ENCODE measurements around the gene PTTG2. TPM values are rescaled to one million over a fixed set of nuclear protein-coding genes. Genes with fewer than 3 reads are reported as not detected.
"Not testable (repeated sequence)": the region's sequence is repeated elsewhere in the genome, so short reads cannot be mapped to it uniquely, and the experiment has no call there.

PTTG2 gene
- total RNA-seq, 1 donor from 2014 or later: not detected

- DNase-seq (ENCODE audit: low read depth, low spot score): no peak
- Mint-ChIP-seq H3K27me3 (ENCODE audit: low read depth) (no peaks in the 10 kb centered on the region), H3K27ac (ENCODE audit: unreplicated experiment) (no peak overlapping the region), H3K9me3 (peaks cover 7% of the 10 kb centered on the region), H3K4me1 (peaks cover 5% of the 10 kb centered on the region), H3K36me3 (ENCODE audit: low read depth) (peaks cover 2% of the 10 kb centered on the region), H3K4me3 (no peak overlapping the region)
- TF ChIP-seq, protein P1, sequence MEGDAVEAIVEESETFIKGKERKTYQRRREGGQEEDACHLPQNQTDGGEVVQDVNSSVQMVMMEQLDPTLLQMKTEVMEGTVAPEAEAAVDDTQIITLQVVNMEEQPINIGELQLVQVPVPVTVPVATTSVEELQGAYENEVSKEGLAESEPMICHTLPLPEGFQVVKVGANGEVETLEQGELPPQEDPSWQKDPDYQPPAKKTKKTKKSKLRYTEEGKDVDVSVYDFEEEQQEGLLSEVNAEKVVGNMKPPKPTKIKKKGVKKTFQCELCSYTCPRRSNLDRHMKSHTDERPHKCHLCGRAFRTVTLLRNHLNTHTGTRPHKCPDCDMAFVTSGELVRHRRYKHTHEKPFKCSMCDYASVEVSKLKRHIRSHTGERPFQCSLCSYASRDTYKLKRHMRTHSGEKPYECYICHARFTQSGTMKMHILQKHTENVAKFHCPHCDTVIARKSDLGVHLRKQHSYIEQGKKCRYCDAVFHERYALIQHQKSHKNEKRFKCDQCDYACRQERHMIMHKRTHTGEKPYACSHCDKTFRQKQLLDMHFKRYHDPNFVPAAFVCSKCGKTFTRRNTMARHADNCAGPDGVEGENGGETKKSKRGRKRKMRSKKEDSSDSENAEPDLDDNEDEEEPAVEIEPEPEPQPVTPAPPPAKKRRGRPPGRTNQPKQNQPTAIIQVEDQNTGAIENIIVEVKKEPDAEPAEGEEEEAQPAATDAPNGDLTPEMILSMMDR (conservative IDR thresholded peaks at IDR 0.05): no peak
Measured at GRCh38 chr4:37968747-37969146, 8.5 kb downstream of the PTTG2 start.

GRCh38 chr4:37970702-37971101 lies 10.5 kb downstream of the PTTG2 start:
- DNase-seq (ENCODE audit: low read depth, low spot score): no peak

GRCh38 chr4:37971202-37971601 lies 11.0 kb downstream of the PTTG2 start:
- Mint-ChIP-seq H3K27me3 (ENCODE audit: low read depth) (no peaks in the 10 kb centered on the region), H3K4me1 (peaks cover 9% of the 10 kb centered on the region), H3K9me3 (peaks cover 7% of the 10 kb centered on the region), H3K4me3 (no peak overlapping the region), H3K27ac (ENCODE audit: unreplicated experiment) (no peak overlapping the region), H3K36me3 (ENCODE audit: low read depth) (peaks cover 2% of the 10 kb centered on the region)
- DNase-seq (ENCODE audit: low read depth, low spot score): no peak
- TF ChIP-seq, protein P1 (conservative IDR thresholded peaks at IDR 0.05): no peak

More at GRCh38 chr4:37970702-37971101, 10.5 kb downstream of the PTTG2 start:
- Mint-ChIP-seq H3K4me1 (peaks cover 5% of the 10 kb centered on the region), H3K36me3 (ENCODE audit: low read depth) (peaks cover 2% of the 10 kb centered on the region), H3K27me3 (ENCODE audit: low read depth) (no peaks in the 10 kb centered on the region), H3K9me3 (peaks cover 7% of the 10 kb centered on the region), H3K27ac (ENCODE audit: unreplicated experiment) (peak overlapping the region; percentile 57), H3K4me3 (no peak overlapping the region)
- TF ChIP-seq, protein P1 (conservative IDR thresholded peaks at IDR 0.05): peak; percentile 28

- no peak for DNase-seq (ENCODE audit: low read depth, low spot score)
- TF ChIP-seq, protein P1 (conservative IDR thresholded peaks at IDR 0.05): no peak
- peaks cover 7% of the 10 kb centered on the region for H3K9me3 Mint-ChIP-seq
- H3K27me3 Mint-ChIP-seq (ENCODE audit: low read depth): no peaks in the 10 kb centered on the region
- no peak overlapping the region for H3K27ac Mint-ChIP-seq (ENCODE audit: unreplicated experiment)
- peaks cover 2% of the 10 kb centered on the region for H3K36me3 Mint-ChIP-seq (ENCODE audit: low read depth)
- H3K4me3 Mint-ChIP-seq: no peak overlapping the region
- peaks cover 17% of the 10 kb centered on the region for H3K4me1 Mint-ChIP-seq
Measured at GRCh38 chr4:37973441-37973840, 13.2 kb downstream of the PTTG2 start.

- H3K4me3 Mint-ChIP-seq: peak overlapping the region; percentile 66
- not testable (repeated sequence) for H3K9me3 Mint-ChIP-seq; DNase-seq (ENCODE audit: low read depth, low spot score); H3K36me3 Mint-ChIP-seq (ENCODE audit: low read depth); H3K27ac Mint-ChIP-seq (ENCODE audit: unreplicated experiment); H3K27me3 Mint-ChIP-seq (ENCODE audit: low read depth)
- peaks cover 18% of the 10 kb centered on the region for H3K4me1 Mint-ChIP-seq
Measured at GRCh38 chr4:37975321-37975822, 15.2 kb downstream of the PTTG2 start.

DNA sequence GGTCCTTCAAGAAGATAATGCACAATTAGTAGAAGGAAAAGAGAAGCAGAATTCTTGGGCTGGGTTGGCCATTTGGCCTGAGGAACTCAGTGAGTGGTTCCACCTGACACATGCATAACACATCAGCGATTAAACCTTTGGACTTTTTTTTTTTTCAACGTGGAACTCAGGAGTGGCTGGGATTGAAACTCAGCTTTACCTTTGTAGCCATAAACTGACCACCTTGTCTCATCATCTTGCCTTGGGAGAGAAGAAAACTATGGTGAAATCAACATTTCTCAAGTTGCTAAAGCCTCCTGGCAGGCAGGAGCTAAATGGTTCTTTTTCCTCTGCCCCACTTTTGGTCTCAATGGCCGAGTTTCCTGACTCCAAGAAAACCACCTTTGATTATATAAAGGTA lies 16.3 kb downstream of the PTTG2 start:
- H3K36me3 Mint-ChIP-seq (ENCODE audit: low read depth): no peaks in the 10 kb centered on the region
- H3K27ac Mint-ChIP-seq (ENCODE audit: unreplicated experiment): peak overlapping the region; percentile 71
- peak overlapping the region; percentile 90 for H3K4me3 Mint-ChIP-seq
- TF ChIP-seq, protein P1 (conservative IDR thresholded peaks at IDR 0.05): no peak
- H3K4me1 Mint-ChIP-seq: peaks cover 22% of the 10 kb centered on the region
- H3K27me3 Mint-ChIP-seq (ENCODE audit: low read depth): no peaks in the 10 kb centered on the region
- H3K9me3 Mint-ChIP-seq: no peaks in the 10 kb centered on the region
- DNase-seq (ENCODE audit: low read depth, low spot score): no peak

All from neural crest cell (in vitro differentiated cells).